ENCODE measurements around the gene ADAM22. TPM values are rescaled to one million over a fixed set of nuclear protein-coding genes. Genes with fewer than 3 reads are reported as not detected.
A peak's percentile ranks its signal among the peaks of the same experiment; 100 is the strongest.

The ADAM22 gene
- total and polyA plus RNA-seq, 2 experiments from 2014 or later, result 2.7 to 18.7 TPM

- H3K27ac Mint-ChIP-seq, result no peak overlapping the region
- H4K20me1 ChIP-seq (replicated peaks; ENCODE audit: insufficient read depth), result no peaks in the 10 kb centered on the region
- no peaks in the 10 kb centered on the region for H3K36me3 ChIP-seq (ENCODE audit: insufficient read depth)
- H3F3A ChIP-seq (replicated peaks; ENCODE audit: low read depth), result no peaks in the 10 kb centered on the region
- H3K36me3 Mint-ChIP-seq (ENCODE audit: low read depth), result no peaks in the 10 kb centered on the region
- H3K4me3 Mint-ChIP-seq, result no peak overlapping the region
- no peak overlapping the region for H2AFZ ChIP-seq
- no peak overlapping the region for H3K4me2 ChIP-seq
- H3K4me1 Mint-ChIP-seq, result no peaks in the 10 kb centered on the region
- ATAC-seq (no peak), DNase-seq (ENCODE audit: low spot score) (peak; percentile 34)
- H3K4me3 ChIP-seq, result no peak overlapping the region
- no peaks in the 10 kb centered on the region for H3K4me1 ChIP-seq (ENCODE audit: insufficient read depth)
- H3K27me3 ChIP-seq (ENCODE audit: insufficient read depth), result no peaks in the 10 kb centered on the region
- no peaks in the 10 kb centered on the region for H3K9me3 Mint-ChIP-seq
- H3K79me2 ChIP-seq (replicated peaks; ENCODE audit: insufficient read depth), result no peaks in the 10 kb centered on the region
- no peak overlapping the region for H3K27ac ChIP-seq (ENCODE audit: low read depth)
- no peaks in the 10 kb centered on the region for H3K27me3 Mint-ChIP-seq (ENCODE audit: insufficient read depth, low read depth, poor library complexity)
- no peak for TF ChIP-seq ZNF331 (CRISPR knock-in tag; IDR thresholded peaks at IDR 0.05; ENCODE audit: low read depth)
- peak; percentile 52 to 66 for TF ChIP-seq CTCF (conservative IDR thresholded peaks at IDR 0.05; ENCODE audit: low read depth in 2 of 2)
- H3K9me2 ChIP-seq (ENCODE audit: insufficient read depth), result no peaks in the 10 kb centered on the region
Observed at GRCh38 chr7:88169717-88170320, 235.8 kb downstream of the ADAM22 start.

GRCh38 chr7:88172842-88173241 lies 238.8 kb downstream of the ADAM22 start:
- no peak for DNase-seq (ENCODE audit: low spot score)
- Histone ChIP-seq H3K27ac (ENCODE audit: low read depth) (no peak overlapping the region), H3K4me1 (ENCODE audit: insufficient read depth) (no peaks in the 10 kb centered on the region), H3K9me2 (ENCODE audit: insufficient read depth) (no peaks in the 10 kb centered on the region), H3K79me2 (replicated peaks; ENCODE audit: insufficient read depth) (no peaks in the 10 kb centered on the region), H3K36me3 (ENCODE audit: insufficient read depth) (no peaks in the 10 kb centered on the region), H3K4me2 (no peak overlapping the region), H3F3A (replicated peaks; ENCODE audit: low read depth) (no peaks in the 10 kb centered on the region), H3K27me3 (ENCODE audit: insufficient read depth) (no peaks in the 10 kb centered on the region), H3K4me3 (no peak overlapping the region), H2AFZ (no peak overlapping the region), H4K20me1 (replicated peaks; ENCODE audit: insufficient read depth) (no peaks in the 10 kb centered on the region)
- Mint-ChIP-seq H3K4me3 (no peak overlapping the region), H3K9me3 (no peaks in the 10 kb centered on the region), H3K27me3 (ENCODE audit: insufficient read depth, low read depth, poor library complexity) (no peaks in the 10 kb centered on the region), H3K4me1 (no peaks in the 10 kb centered on the region), H3K36me3 (ENCODE audit: low read depth) (no peaks in the 10 kb centered on the region), H3K27ac (no peak overlapping the region)
- ATAC-seq, result no peak
- TF ChIP-seq JUNB (IDR thresholded peaks at IDR 0.05; ENCODE audit: unreplicated experiment), result no peak
- TF ChIP-seq POLR2AphosphoS5 (IDR thresholded peaks at IDR 0.05; ENCODE audit: low read depth), result no peak
- TF ChIP-seq EZH2phosphoT487 (IDR thresholded peaks at IDR 0.05; ENCODE audit: unreplicated experiment), result no peak
- no peak for TF ChIP-seq REST (IDR thresholded peaks at IDR 0.05; ENCODE audit: unreplicated experiment)
- TF ChIP-seq ZNF331 (CRISPR knock-in tag; IDR thresholded peaks at IDR 0.05; ENCODE audit: low read depth), result no peak
- TF ChIP-seq NANOG (IDR thresholded peaks at IDR 0.05; ENCODE audit: borderline replicate concordance), result no peak
- TF ChIP-seq STAT1 (IDR thresholded peaks at IDR 0.05; ENCODE audit: unreplicated experiment), result no peak
- TF ChIP-seq CREB1 (CRISPR knock-in tag; IDR thresholded peaks at IDR 0.05; ENCODE audit: low read depth), result no peak
- no peak for TF ChIP-seq EZH2 (IDR thresholded peaks at IDR 0.05; ENCODE audit: low read depth, unreplicated experiment)
- TF ChIP-seq ZNF114 (CRISPR knock-in tag; IDR thresholded peaks at IDR 0.05), result no peak
- no peak for TF ChIP-seq CTCF (conservative IDR thresholded peaks at IDR 0.05; ENCODE audit: low read depth in 2 of 2)

Measured in GM23338 (cell line).